Parathyroid adenoma (tissue), 2 donors: Measurements from ENCODE around the gene MBD6.

Experiments used
- H2AFZ ChIP-seq: fragments of 300-600 bp; sonication (generic); one replicate; pipeline ENCODE4 v1.7.0; 2017; ENCODE audit warnings: antibody characterized with exemption, mild to moderate bottlenecking
- H3K27ac ChIP-seq: fragments of 300-600 bp; sonication (generic); one replicate; pipeline ENCODE4 v1.7.0; 2017
- H3K27me3 ChIP-seq: fragments of 300-600 bp; sonication (generic); one replicate; pipeline ENCODE4 v1.7.0; 2017; ENCODE audit warnings: low read length; ENCODE audit not compliant: control insufficient read depth, insufficient read depth
- H3K36me3 ChIP-seq: fragments of 300-600 bp; sonication (generic); one replicate; pipeline ENCODE4 v1.7.0; 2017; ENCODE audit warnings: low read length; ENCODE audit not compliant: control insufficient read depth, insufficient read depth
- H3K4me1 ChIP-seq: fragments of 300-600 bp; sonication (generic); one replicate; pipeline ENCODE4 v1.7.0; 2017; ENCODE audit warnings: control low read depth
- H3K4me2 ChIP-seq: fragments of 300-600 bp; sonication (generic); one replicate; pipeline ENCODE4 v1.7.0; 2017; ENCODE audit warnings: low read length
- H3K4me3 ChIP-seq: fragments of 300-600 bp; sonication (generic); one replicate; pipeline ENCODE4 v1.7.0; 2017; ENCODE audit warnings: low read depth, low read length
- H3K79me2 ChIP-seq: fragments of 300-600 bp; sonication (generic); one replicate; pipeline ENCODE4 v1.7.0; 2017; ENCODE audit warnings: control low read depth
- H3K9ac ChIP-seq: fragments of 300-600 bp; sonication (generic); one replicate; pipeline ENCODE4 v1.7.0; 2017; ENCODE audit warnings: mild to moderate bottlenecking
- H3K9me3 ChIP-seq: fragments of 300-600 bp; sonication (generic); one replicate; pipeline ENCODE4 v1.7.0; 2017; ENCODE audit warnings: low read length; ENCODE audit not compliant: control insufficient read depth
- TF ChIP-seq, protein P1 (sequence below): fragments of 300-600 bp; sonication (generic); IDR thresholded peaks from one replicate; pipeline ENCODE4 v1.7.0; 2017; ENCODE audit warnings: antibody characterized with exemption, mild to moderate bottlenecking
- donor health status: primary hyperparathyroidism.

MBD6 gene

DNA sequence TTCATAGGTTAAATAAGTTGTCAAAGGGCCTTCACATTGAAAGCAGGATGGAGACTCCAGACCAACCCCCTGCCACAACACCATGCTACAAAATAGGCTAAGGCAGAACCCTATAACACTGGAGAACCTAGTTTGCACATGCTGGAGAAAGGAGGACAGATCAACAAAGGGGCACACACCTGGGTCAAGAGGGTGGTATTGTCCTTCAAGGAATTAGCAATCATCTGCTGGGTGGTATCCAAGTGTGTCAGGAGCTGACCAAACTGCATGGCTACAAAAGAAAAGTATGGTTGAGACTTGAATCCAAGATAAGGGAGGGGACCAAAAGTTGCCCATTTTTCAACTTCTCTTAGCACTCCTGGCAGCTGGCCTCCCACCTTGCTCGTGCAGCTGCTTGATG, 9.2 kb downstream of the MBD6 start:
- Histone ChIP-seq H3K36me3 (no peaks in the 10 kb centered on the region), H3K27ac (no peak overlapping the region)

DNA sequence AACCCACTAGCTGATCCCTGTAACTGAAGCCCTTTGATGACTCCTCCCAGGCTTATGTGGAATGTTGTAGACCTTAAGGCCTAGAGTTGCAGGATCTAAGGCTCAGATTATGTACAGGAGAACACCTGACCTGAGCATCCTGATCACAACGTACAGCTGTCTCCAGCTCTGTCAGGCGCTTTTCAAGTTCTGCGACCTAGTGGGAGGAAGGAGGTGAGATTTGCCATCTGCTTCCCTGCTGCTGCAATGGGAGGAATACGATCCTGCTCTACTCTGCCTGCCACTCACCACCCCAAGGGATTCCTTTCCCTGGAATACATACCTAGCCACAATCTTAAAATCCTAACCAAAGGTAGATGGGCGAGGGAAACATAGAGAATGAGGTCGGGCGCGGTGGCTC, 10.5 kb downstream of the MBD6 start:
- H2AFZ ChIP-seq: no peak overlapping the region
- H3K4me1 ChIP-seq: no peaks in the 10 kb centered on the region
- TF ChIP-seq, protein P1, sequence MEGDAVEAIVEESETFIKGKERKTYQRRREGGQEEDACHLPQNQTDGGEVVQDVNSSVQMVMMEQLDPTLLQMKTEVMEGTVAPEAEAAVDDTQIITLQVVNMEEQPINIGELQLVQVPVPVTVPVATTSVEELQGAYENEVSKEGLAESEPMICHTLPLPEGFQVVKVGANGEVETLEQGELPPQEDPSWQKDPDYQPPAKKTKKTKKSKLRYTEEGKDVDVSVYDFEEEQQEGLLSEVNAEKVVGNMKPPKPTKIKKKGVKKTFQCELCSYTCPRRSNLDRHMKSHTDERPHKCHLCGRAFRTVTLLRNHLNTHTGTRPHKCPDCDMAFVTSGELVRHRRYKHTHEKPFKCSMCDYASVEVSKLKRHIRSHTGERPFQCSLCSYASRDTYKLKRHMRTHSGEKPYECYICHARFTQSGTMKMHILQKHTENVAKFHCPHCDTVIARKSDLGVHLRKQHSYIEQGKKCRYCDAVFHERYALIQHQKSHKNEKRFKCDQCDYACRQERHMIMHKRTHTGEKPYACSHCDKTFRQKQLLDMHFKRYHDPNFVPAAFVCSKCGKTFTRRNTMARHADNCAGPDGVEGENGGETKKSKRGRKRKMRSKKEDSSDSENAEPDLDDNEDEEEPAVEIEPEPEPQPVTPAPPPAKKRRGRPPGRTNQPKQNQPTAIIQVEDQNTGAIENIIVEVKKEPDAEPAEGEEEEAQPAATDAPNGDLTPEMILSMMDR: no peak
- H3K36me3 ChIP-seq: no peaks in the 10 kb centered on the region
- no peaks in the 10 kb centered on the region for H3K9me3 ChIP-seq
- H3K79me2 ChIP-seq: no peaks in the 10 kb centered on the region
- no peak overlapping the region for H3K9ac ChIP-seq
- H3K27ac ChIP-seq: no peak overlapping the region
- no peak overlapping the region for H3K4me2 ChIP-seq
- no peaks in the 10 kb centered on the region for H3K27me3 ChIP-seq
- no peak overlapping the region for H3K4me3 ChIP-seq

More for the DNA sequence above, 9.2 kb downstream of the MBD6 start:
- Histone ChIP-seq H3K9me3 (no peaks in the 10 kb centered on the region), H3K4me3 (no peak overlapping the region), H3K4me2 (no peak overlapping the region), H3K79me2 (no peaks in the 10 kb centered on the region), H3K4me1 (no peaks in the 10 kb centered on the region), H3K27me3 (no peaks in the 10 kb centered on the region), H2AFZ (no peak overlapping the region), H3K9ac (no peak overlapping the region)
- TF ChIP-seq, protein P1: no peak

DNA sequence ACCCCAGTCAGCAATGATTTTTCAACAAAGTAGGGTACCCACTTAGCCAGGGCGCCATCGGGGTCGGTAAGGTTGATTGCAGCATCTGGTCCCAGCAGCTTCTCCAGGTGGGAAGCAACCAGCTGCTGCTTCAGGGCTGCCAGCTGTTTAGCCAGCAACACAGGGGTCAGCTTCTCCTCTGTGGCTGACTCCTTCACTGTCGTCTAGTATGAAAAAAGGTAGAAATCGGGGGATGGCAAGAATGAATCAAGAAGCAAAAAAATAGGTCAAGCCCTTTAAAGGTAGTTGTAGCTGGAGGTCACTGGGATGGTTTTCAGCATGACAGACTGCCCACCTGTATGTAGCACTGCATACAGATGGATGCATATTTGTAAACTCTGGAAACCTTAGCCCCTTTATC, 11.6 kb downstream of the MBD6 start:
- Histone ChIP-seq H3K4me2 (no peak overlapping the region), H3K79me2 (no peaks in the 10 kb centered on the region), H3K27ac (no peak overlapping the region), H3K36me3 (no peaks in the 10 kb centered on the region), H3K9me3 (no peaks in the 10 kb centered on the region), H2AFZ (no peak overlapping the region), H3K27me3 (no peaks in the 10 kb centered on the region), H3K9ac (no peak overlapping the region), H3K4me3 (no peak overlapping the region), H3K4me1 (no peaks in the 10 kb centered on the region)
- TF ChIP-seq, protein P1: no peak

DNA sequence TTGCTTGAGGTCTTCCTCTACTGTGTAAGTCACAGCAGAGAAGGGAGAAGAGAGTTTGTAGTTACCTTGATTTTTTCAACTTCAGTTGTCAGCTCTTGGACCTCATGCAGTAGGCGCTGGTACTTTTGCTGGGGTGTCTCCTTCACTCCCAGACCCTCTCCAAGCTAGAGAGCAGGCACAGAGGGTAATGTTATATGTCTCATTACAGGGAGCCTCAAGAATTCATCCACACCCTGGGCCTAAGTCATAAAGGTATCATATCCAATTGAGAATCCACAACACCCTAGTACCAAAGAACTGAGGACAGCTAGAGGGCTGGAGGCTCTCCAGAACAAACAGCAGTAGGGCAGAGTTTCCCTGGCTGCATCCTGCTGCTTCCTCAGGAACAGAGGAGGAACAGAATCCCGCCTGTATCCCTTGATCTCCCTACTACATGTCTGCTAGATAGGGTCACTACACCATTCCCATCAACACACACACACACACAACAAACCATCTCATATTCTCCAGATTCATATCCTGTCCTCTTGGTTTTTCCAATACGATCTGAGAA, 12.4 kb downstream of the MBD6 start:
- H2AFZ ChIP-seq: no peak overlapping the region
- H3K79me2 ChIP-seq: no peaks in the 10 kb centered on the region
- TF ChIP-seq, protein P1: no peak
- H3K36me3 ChIP-seq: no peaks in the 10 kb centered on the region
- H3K9ac ChIP-seq: no peak overlapping the region
- no peaks in the 10 kb centered on the region for H3K4me1 ChIP-seq
- no peak overlapping the region for H3K27ac ChIP-seq
- H3K9me3 ChIP-seq: no peaks in the 10 kb centered on the region
- no peak overlapping the region for H3K4me3 ChIP-seq
- no peaks in the 10 kb centered on the region for H3K27me3 ChIP-seq
- H3K4me2 ChIP-seq: no peak overlapping the region

DNA sequence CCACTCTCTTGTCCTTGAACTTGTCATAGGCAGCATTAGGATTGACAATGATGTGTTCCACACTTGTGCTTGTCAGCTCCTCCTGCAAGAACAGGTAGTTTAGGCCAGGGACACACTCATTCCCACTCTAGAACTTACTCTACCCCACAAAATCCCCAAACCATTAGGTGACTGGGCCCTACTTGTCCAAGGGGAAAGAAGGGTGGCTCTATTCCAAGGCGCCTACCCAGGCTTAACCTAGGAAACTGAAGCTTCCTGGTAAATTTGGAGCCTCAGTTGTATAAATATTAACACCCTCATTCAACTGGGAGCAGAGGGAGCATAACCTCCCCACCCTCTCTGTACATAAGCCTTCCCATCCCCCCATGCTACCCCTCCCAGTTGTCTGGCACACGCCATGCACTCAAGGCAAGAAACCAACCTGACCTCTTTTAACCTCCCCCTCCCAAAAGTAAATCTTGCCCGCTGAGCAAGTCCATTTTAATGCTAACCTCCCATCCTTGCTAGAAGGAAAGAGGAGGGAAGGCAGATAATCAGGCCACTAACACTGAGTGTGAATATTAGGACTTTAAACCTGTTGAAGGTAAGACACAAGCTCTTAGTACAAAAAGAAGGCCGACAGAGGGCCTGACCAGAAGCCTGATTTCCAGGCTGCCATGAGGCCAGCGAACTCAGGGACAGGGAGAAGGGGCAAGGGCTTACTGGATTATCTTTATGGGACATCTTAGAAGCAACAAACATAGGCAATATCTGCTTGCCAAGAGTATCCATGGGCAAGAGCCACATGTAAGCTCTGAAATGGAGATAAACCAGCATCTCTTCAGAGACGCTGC, 13.4 kb downstream of the MBD6 start:
- no peaks in the 10 kb centered on the region for H3K4me1 ChIP-seq
- H3K27me3 ChIP-seq: no peaks in the 10 kb centered on the region
- no peak overlapping the region for H3K4me3 ChIP-seq
- H2AFZ ChIP-seq: no peak overlapping the region
- H3K36me3 ChIP-seq: no peaks in the 10 kb centered on the region
- H3K9ac ChIP-seq: no peak overlapping the region
- no peaks in the 10 kb centered on the region for H3K9me3 ChIP-seq
- H3K4me2 ChIP-seq: no peak overlapping the region
- no peaks in the 10 kb centered on the region for H3K79me2 ChIP-seq
- TF ChIP-seq, protein P1: no peak
- H3K27ac ChIP-seq: no peak overlapping the region
